GM23338 (cell line): ENCODE results near the gene LARGE1. TPM values are rescaled to one million over a fixed set of nuclear protein-coding genes. Genes with fewer than 3 reads are reported as not detected.

Experiments
- ATAC-seq: fragments of 200-7000 bp; cut with Tn5 transposase; 3 replicates; pipeline ENCODE4 v1.9.1; 2020
- DNase-seq: peaks from one replicate; pipeline ENCODE4 v3.0.0-alpha.2; 2015; ENCODE audit warnings: low spot score
- H2AFZ ChIP-seq: fragments of 200-600 bp; sonication (generic); 2 replicates; pipeline ENCODE4 v1.8.0; 2016; ENCODE audit warnings: antibody characterized with exemption, mild to moderate bottlenecking, moderate library complexity
- H3F3A ChIP-seq: fragments of 200-600 bp; sonication (generic); replicated peaks from 2 replicates; pipeline ENCODE4 v1.8.0; 2017; ENCODE audit warnings: antibody characterized with exemption, mixed run types, low read depth
- H3K27ac ChIP-seq: fragments of 200-600 bp; sonication (generic); 2 replicates; pipeline ENCODE4 v1.6.1; 2016; ENCODE audit warnings: low read depth
- H3K27me3 ChIP-seq: fragments of 200-600 bp; sonication (generic); 2 replicates; pipeline ENCODE4 v1.8.0; 2016; ENCODE audit warnings: mild to moderate bottlenecking, mixed run types, moderate library complexity; ENCODE audit not compliant: insufficient read depth
- H3K36me3 ChIP-seq: fragments of 200-600 bp; sonication (generic); 2 replicates; pipeline ENCODE4 v1.8.0; 2016; ENCODE audit warnings: mild to moderate bottlenecking; ENCODE audit not compliant: insufficient read depth
- H3K4me1 ChIP-seq: fragments of 200-600 bp; sonication (generic); 2 replicates; pipeline ENCODE4 v1.8.0; 2016; ENCODE audit warnings: mild to moderate bottlenecking, moderate library complexity; ENCODE audit not compliant: insufficient read depth
- H3K4me2 ChIP-seq: fragments of 200-600 bp; sonication (generic); 2 replicates; pipeline ENCODE4 v1.7.1; 2017; ENCODE audit warnings: mixed run types
- H3K4me3 ChIP-seq: fragments of 200-600 bp; sonication (generic); 2 replicates; pipeline ENCODE4 v1.6.1; 2016; ENCODE audit warnings: mixed run types
- H3K79me2 ChIP-seq: fragments of 200-600 bp; sonication (generic); replicated peaks from 2 replicates; pipeline ENCODE4 v1.8.0; 2017; ENCODE audit warnings: mild to moderate bottlenecking; ENCODE audit not compliant: insufficient read depth
- H3K9me2 ChIP-seq: fragments of 200-600 bp; sonication (generic); 2 replicates; pipeline ENCODE4 v1.8.0; 2017; ENCODE audit not compliant: insufficient read depth
- H4K20me1 ChIP-seq: fragments of 200-600 bp; sonication (generic); replicated peaks from 2 replicates; pipeline ENCODE4 v1.8.0; 2017; ENCODE audit warnings: mild to moderate bottlenecking; ENCODE audit not compliant: insufficient read depth
- H3K27ac Mint-ChIP-seq: 2 replicates; pipeline ENCODE4 v1.8.0; 2020; ENCODE audit warnings: inconsistent platforms, mild to moderate bottlenecking, moderate library complexity, mixed read lengths
- H3K27me3 Mint-ChIP-seq: 3 replicates; pipeline ENCODE4 v1.8.0; 2022; ENCODE audit warnings: low read depth, mild to moderate bottlenecking, moderate library complexity, mixed read lengths, inconsistent platforms; ENCODE audit not compliant: insufficient read depth, poor library complexity
- H3K36me3 Mint-ChIP-seq: 3 replicates; pipeline ENCODE4 v1.8.0; 2021; ENCODE audit warnings: low read depth, mild to moderate bottlenecking, inconsistent platforms, moderate library complexity, mixed read lengths
- H3K4me1 Mint-ChIP-seq: 3 replicates; pipeline ENCODE4 v1.8.0; 2020; ENCODE audit warnings: mild to moderate bottlenecking, inconsistent platforms, mixed read lengths
- H3K4me3 Mint-ChIP-seq: 3 replicates; pipeline ENCODE4 v1.8.0; 2021; ENCODE audit warnings: moderate library complexity, mild to moderate bottlenecking, inconsistent platforms, mixed read lengths
- H3K9me3 Mint-ChIP-seq: 3 replicates; pipeline ENCODE4 v1.8.0; 2020; ENCODE audit warnings: moderate library complexity, mild to moderate bottlenecking, inconsistent platforms, mixed read lengths
- CREB1 ChIP-seq: fragments of 250-450 bp; sonication (Bioruptor Pico); IDR thresholded peaks from 2 replicates; pipeline ENCODE4 v1.5.0; 2020; ENCODE audit warnings: low read depth, mild to moderate bottlenecking, moderate library complexity
- CTCF ChIP-seq, 2 experiments: fragments of 200-600 bp in 1 of 2; sonication (generic) in 1 of 2; conservative IDR thresholded peaks; 2 replicates each; pipeline versions ENCODE4 v1.5.1 to v1.6.1; 2016 to 2017; ENCODE audit warnings: antibody characterized with exemption in 2 of 2, low read depth in 2 of 2, mild to moderate bottlenecking in 2 of 2, moderate library complexity in 1 of 2
- EZH2 ChIP-seq: fragments of 200-600 bp; sonication (generic); IDR thresholded peaks from one replicate; pipeline ENCODE4 v1.8.0; 2017; ENCODE audit warnings: antibody characterized with exemption, mild to moderate bottlenecking, low read depth; ENCODE audit not compliant: unreplicated experiment
- POLR2AphosphoS5 ChIP-seq: IDR thresholded peaks from 2 replicates; pipeline ENCODE4 v1.6.1; 2016; ENCODE audit warnings: antibody characterized with exemption, low read depth
- ZNF331 ChIP-seq: fragments of 250-450 bp; sonication (Bioruptor Pico); IDR thresholded peaks from 2 replicates; pipeline ENCODE4 v1.5.0; 2020; ENCODE audit warnings: low read depth, mild to moderate bottlenecking, moderate library complexity
- ZNF462 ChIP-seq: fragments of 250-450 bp; sonication (Bioruptor Pico); IDR thresholded peaks from 2 replicates; pipeline ENCODE4 v1.5.0; 2020; ENCODE audit warnings: mild to moderate bottlenecking, moderate library complexity
- polyA plus RNA-seq: library from polyadenylated mRNA; unstranded; fragments of >200 nt; fragmentation: Nextera tagmentation; extraction: Ambion mirVana; gene quantifications from 2 replicates; pipeline ENCODE4 v1.2.1, GENCODE V29; 2016
- total RNA-seq: library from RNA; depleted of rRNA; stranded (reverse); fragments of >200 nt; shearing (Covaris generic); gene quantifications from 2 replicates; pipeline ENCODE4 v1.2.3, GENCODE V29; 2014
- TF ChIP-seq, protein P1 (sequence below): IDR thresholded peaks from one replicate; pipeline ENCODE4 v1.6.1; 2018; ENCODE audit warnings: antibody characterized with exemption; ENCODE audit not compliant: unreplicated experiment
- TF ChIP-seq, protein P2 (sequence below): IDR thresholded peaks from 2 replicates; pipeline ENCODE4 v1.6.1; 2016; ENCODE audit warnings: antibody characterized with exemption

Gene LARGE1
- total and polyA plus RNA-seq, 2 experiments from 2014 or later = 12.8 to 75.6 TPM

- TF ChIP-seq, protein P1, sequence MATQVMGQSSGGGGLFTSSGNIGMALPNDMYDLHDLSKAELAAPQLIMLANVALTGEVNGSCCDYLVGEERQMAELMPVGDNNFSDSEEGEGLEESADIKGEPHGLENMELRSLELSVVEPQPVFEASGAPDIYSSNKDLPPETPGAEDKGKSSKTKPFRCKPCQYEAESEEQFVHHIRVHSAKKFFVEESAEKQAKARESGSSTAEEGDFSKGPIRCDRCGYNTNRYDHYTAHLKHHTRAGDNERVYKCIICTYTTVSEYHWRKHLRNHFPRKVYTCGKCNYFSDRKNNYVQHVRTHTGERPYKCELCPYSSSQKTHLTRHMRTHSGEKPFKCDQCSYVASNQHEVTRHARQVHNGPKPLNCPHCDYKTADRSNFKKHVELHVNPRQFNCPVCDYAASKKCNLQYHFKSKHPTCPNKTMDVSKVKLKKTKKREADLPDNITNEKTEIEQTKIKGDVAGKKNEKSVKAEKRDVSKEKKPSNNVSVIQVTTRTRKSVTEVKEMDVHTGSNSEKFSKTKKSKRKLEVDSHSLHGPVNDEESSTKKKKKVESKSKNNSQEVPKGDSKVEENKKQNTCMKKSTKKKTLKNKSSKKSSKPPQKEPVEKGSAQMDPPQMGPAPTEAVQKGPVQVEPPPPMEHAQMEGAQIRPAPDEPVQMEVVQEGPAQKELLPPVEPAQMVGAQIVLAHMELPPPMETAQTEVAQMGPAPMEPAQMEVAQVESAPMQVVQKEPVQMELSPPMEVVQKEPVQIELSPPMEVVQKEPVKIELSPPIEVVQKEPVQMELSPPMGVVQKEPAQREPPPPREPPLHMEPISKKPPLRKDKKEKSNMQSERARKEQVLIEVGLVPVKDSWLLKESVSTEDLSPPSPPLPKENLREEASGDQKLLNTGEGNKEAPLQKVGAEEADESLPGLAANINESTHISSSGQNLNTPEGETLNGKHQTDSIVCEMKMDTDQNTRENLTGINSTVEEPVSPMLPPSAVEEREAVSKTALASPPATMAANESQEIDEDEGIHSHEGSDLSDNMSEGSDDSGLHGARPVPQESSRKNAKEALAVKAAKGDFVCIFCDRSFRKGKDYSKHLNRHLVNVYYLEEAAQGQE = no peak
- TF ChIP-seq CREB1 (CRISPR knock-in tag) (no peak), ZNF331 (no peak)
These were observed 92.0 kb downstream of the LARGE1 start (continued) for GRCh38 chr22:33828302-33828701.

- Mint-ChIP-seq H3K4me3 (peak overlapping the region; percentile 8; the same call in 1 of the 3 replicates), H3K27ac (peak overlapping the region; percentile 84), H3K4me1 (peaks cover 85% of the 10 kb centered on the region), H3K27me3 (peaks cover 10% of the 10 kb centered on the region), H3K9me3 (no peaks in the 10 kb centered on the region; the same call in 2 of the 3 replicates), H3K36me3 (peaks cover 33% of the 10 kb centered on the region)
- Histone ChIP-seq H3K27me3 (no peaks in the 10 kb centered on the region), H2AFZ (no peak overlapping the region), H3K9me2 (no peaks in the 10 kb centered on the region), H3K79me2 (peaks cover 84% of the 10 kb centered on the region), H4K20me1 (peaks cover 23% of the 10 kb centered on the region), H3K4me2 (peak overlapping the region; percentile 61; the same call in 1 of the 2 replicates), H3F3A (no peaks in the 10 kb centered on the region), H3K4me1 (peaks cover 74% of the 10 kb centered on the region), H3K36me3 (no peaks in the 10 kb centered on the region), H3K4me3 (no peak overlapping the region; the same call in 1 of the 2 replicates), H3K27ac (peak overlapping the region; percentile 92)
- DNase-seq (no peak), ATAC-seq (no peak)
- TF ChIP-seq, protein P2, sequence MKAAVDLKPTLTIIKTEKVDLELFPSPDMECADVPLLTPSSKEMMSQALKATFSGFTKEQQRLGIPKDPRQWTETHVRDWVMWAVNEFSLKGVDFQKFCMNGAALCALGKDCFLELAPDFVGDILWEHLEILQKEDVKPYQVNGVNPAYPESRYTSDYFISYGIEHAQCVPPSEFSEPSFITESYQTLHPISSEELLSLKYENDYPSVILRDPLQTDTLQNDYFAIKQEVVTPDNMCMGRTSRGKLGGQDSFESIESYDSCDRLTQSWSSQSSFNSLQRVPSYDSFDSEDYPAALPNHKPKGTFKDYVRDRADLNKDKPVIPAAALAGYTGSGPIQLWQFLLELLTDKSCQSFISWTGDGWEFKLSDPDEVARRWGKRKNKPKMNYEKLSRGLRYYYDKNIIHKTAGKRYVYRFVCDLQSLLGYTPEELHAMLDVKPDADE = no peak
- TF ChIP-seq ZNF462 (CRISPR knock-in tag) (no peak), CTCF (conservative IDR thresholded peaks at IDR 0.05; ENCODE audit: low read depth in 2 of 2) (no peak), POLR2AphosphoS5 (no peak), CREB1 (CRISPR knock-in tag) (no peak), EZH2 (no peak)
- TF ChIP-seq, protein P1 = no peak
These were observed 94.5 kb downstream of the LARGE1 start for GRCh38 chr22:33825761-33826160.
